ENCODE results near the gene KRTAP10-8.
"Not testable (repeated sequence)": the region's sequence is repeated elsewhere in the genome, so short reads cannot be mapped to it uniquely, and the experiment has no call there.

KRTAP10-8 gene

DNA sequence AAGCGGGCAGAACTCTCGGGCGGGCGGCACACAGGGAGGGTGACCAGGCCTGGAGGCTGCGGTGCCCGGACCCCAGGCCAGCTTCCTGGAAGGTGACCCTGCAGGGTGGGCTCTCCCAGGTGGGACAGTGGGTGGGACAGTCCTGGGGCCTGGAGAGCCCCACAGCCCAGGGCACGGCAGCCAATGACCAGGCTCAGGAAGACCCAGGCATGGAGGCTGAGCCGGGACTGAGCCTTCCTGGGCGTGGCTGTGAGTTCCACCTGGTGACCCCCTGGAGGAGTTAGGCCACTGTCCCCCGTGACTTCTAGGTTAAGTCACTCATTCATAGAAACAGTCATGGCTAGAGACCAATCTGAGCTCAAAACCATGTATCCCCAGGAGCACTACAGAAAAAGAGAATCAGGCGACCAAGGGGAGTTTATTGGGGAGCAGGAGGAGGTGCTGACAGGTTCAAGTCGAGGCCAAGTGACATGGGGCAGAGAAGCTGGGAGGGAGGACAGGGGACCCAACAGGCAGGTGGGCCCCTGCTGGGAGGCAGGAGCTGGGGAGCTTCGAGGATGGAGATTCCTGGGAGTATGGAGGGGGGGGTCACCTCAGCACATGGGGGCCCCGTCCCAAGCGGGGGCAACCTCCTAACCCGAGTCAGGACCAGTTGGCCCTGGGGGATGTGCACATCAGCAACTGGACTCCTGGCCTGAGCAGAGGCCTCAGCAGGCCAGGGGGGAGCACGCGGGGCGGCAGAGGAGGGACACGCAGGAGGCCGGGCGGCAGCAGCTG is 32.6 kb upstream of the KRTAP10-8 start:
- DNase-seq, result no peak

DNA sequence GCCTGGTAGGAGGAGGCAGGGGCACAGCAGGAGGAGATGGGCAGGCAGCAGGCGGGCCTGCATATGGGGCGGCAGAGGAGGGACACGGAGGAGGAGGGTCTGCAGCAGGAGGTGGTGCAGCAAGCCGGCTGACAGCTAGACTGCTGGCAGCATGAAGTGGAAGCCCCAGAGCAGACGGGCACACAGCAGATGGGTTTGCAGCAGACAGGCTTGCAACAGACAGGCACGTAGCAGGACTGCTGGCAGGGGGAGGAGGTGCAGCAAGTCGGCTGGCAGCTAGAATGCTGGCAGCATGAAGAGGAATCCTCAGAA is 32.1 kb upstream of the KRTAP10-8 start:
- DNase-seq, result no peak

DNA sequence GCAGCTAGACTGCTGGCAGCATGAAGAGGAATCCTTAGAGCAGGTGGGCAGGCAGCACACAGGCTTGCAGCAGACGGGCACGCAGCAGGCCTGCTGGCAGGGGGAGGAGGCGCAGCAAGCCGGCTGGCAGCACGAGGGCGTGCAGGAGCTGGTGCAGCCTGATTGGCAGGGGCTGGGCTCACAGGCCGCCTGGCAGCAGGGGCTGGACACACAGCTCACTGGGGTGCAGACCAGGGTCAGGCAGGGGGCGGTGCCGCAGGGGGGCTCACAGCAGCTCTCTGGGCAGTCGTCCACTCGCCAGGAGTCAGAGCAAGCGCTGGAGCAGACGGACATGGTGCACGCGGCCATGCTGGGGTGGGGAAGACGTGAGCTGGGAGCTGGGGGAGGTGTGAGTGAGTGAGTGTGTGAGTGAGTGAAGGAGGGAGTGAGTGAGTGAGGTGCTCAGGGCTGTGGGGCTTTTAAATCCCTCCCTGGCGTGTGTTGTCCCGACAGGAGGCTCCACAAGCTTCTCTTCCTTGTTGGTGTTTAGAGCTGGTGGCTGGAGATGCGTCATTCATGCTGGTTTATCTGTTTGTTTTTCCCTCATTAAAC is 31.6 kb upstream of the KRTAP10-8 start, which contains the start of gene KRTAP10-5:
Gene KRTAP10-5 (minus strand): TSS at position 374 of the 591 bp plus-strand sequence. CDS start 26 bp downstream, at position 348.
- DNase-seq, result not testable (repeated sequence)

DNA sequence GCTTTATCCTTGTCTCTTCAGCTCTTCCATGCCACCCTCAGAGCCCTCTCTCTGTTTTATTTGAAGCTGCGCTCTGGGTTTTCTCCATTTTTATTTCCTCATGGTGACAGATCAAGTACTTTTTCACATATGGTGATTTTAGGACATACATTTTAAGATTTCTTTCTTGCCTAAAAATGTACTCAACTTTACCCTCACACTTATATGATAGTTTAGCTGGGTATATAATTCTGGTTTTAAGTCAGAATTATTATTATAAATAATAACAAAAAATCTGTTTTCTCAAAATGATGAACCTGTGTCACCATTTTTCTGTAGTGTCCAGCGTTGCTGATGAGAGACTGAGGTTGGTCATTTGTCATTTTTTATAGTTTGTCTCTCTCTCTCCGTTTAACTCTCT is 30.7 kb upstream of the KRTAP10-8 start:
- no peak for DNase-seq

DNA sequence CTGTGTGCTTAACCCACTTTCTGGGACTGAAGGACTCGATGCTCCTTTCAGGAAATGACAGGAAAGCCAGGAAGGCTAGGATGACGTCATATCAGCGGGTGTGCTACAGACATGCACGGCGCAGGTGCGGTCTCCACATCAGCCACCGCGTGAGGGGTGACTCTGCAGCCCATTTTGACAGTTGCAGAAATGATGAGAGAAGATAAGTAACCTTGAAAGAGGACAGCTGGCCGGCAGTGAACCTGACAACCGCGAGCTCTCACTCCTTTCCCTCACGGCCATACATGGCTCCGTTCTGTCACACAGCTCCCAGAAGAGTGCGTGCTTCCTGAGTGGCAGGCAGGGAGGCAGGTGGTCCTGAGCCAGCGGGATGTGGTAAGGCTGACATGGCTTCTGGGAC is 29.8 kb upstream of the KRTAP10-8 start:
- no peak for DNase-seq

DNA sequence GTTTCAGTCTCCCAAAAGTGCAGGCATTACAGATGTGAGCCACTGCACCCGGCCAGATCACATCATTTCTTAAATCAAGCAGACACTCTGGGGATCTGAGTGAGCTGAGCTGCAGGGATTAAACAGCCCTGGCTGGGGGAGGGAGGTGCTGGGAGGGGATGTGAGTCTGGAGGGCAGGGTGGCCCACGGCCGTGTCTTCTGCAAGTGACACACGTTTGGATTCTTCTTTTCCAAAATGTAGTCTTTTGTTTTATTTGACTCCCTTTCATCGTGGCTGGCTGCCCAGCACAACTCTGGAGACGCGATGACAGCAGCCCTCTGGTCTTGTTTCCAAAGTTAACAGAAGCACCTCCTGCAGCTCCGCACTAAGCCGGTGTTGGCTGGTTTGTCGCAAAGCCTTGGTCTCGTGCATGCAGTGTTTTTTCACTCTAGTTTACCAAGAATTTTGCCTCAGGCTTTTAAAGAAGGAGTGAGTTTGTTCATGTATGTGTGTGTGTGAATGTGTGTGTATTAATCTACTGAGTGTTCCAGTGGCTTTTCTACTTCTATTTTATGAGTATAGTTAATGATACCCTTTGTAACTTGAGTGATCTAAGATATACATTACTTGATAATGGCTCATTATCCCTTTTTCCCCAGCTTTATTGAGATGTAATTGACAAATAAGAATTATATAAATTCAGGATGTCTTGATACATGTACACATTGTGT is 28.6 kb upstream of the KRTAP10-8 start:
- DNase-seq, result no peak

DNA sequence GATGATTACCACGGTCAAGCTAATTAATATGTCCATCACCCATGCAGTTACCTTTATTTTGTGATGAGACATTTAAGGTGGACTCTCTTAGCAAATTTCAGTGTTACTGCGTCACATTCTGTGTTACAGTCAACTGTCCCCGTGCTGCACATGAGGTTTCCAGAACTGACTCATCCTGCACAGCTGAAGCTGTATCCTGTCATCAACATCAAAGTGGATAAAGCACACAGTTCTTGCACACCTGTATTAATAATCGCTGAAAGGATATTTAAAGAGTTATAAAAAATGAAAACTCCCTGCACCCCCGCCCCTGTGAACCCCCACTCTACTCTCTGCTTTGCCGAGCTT is 28.1 kb upstream of the KRTAP10-8 start:
- no peak for DNase-seq

DNA sequence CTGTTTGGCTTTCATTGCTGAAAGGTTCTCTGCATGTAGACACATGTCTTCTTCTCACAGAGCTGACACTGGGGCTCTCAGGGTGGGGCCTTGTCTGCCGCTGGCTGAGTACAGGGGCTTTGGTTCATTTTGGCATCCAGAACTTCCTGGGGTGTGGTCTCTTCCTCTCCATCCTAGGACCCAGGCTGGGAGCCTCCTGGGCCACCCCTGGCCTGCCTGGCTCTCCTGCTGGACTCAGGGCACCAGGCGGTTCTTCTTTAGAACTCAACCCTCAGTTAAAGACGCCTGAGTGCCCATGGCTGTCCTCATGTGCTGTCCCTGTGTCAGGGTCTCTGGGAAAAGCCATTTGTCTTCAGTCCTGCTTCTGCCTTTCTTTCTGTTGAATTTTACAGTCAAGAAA is 26.0 kb upstream of the KRTAP10-8 start:
- no peak for DNase-seq

DNA sequence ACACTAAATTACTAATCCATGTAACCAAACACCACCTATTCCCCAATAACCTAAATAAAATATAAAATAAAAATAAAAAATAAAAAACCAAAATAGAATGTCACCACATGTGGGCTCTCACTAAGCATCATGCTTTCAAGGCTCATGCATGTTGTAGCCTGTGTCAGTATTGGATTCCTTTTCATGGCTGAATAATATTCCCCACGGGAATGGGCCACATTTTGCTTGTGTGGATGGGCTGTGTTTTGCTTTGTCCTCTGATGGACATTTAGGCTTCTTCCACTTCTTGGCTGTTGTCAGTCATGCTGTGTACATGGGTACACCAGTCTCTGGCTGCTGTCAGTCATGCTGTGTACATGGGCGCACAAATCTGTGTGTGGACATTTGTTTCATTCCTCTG is 22.8 kb upstream of the KRTAP10-8 start:
- DNase-seq, result no peak

DNA sequence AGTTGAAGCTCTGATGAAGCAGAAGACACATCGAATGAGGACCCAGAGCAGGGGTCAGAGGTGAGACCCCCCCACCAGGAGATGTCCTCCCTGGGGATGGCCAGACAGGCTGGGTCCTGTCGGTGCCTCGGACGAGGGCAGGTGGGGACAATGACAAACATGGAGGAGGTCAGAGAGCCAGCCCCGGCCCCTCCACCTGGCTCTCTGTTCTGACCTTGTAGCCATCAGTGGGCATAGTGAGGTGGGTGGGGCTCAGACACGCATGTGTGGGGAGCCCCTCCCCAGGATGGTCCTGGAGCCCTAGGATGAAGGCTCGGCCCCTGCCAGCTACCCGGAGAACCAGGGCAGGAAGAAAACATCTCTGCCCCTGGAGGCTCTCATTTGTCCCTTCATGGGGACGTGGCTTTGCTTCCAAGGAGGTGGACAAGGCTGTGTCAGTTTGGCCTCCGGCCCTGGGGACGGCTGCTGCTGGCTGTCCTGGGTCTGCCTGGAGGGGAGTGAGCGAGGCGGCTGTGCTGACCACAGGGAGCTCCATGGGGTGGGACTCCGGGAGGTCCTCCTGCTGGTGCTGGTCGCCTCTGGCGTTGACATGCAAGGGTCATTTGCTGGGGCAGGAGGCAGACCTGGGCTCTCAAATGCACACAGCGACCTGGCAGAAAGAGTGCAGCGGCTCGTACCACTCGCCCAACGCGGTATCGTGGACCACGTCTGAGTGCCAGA is 22.1 kb upstream of the KRTAP10-8 start:
- DNase-seq, result no peak

DNA sequence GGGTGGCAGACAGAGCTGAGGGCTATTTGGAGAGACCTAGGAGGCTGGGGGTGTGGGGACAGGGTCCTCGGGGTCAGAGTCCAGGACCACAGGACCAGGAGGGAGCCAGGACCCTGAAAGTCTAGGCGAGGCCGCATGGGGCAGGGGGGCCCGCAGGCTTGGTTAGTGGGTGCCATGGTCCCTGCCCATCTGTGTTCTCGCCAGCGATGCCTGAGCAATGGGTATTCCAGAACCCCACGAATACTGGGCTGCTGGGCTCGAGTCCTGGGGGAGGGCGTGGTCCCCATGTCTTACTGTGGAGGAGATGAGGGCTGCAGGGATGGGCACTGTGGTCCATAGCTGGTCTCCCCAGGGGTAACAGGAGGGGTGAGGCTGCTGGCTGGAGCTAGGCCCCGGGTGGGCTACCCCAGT is 21.6 kb upstream of the KRTAP10-8 start:
- DNase-seq, result no peak

DNA sequence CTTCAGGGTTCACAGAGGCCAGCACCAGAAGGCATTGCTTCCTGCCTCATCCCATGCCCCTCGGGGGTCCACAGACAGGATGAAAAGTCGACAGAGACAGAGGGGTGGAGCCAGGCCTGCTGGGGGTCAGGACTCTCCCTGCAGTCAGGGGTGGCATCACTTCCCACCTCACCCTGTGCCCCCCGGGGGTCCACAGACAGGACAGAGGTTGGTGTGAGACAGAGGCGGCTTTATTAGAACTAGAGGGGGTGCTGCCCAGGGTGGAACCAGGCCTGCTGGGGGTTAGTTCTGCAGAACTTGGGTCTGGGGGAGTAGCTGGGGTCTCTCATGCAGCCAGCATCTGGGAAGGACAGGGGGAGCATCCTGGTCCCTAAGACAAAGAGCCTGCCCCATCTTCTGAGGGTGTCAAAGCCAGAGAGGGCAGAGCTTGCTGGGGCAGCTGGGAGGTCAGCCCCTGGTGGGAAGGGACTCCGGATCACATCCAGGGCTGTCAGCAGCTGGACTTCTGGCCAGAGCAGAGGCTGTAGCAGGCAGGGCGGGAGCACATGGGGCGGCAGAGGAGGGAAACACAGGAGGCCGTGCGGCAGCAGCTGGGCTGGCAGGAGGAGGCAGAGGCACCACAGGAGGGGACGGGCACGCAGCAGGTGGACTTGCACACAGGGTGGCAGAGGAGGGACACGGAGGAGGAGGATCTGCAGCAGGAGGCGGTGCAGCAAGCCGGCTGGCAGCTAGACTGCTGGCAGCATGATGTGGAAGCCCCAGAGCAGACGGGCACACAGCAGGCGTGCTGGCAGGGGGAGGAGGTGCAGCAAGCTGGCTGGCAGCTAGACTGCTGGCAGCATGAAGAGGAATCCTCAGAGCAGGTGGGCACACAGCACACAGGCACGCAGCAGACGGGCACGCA is 20.7 kb upstream of the KRTAP10-8 start:
- not testable (repeated sequence) for DNase-seq

DNA sequence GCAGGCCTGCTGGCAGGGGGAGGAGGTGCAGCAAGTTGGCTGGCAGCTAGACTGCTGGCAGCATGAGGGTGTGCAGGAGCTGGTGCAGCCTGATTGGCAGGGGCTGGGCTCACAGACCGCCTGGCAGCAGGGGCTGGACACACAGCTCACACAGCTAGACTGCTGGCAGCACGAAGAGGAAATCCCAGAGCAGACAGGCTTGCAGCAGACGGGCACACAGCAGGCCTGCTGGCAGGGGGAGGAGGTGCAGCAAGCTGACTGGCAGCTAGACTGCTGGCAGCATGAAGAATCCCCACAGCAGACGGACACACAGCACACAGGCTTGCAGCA is 20.1 kb upstream of the KRTAP10-8 start:
- not testable (repeated sequence) for DNase-seq

DNA sequence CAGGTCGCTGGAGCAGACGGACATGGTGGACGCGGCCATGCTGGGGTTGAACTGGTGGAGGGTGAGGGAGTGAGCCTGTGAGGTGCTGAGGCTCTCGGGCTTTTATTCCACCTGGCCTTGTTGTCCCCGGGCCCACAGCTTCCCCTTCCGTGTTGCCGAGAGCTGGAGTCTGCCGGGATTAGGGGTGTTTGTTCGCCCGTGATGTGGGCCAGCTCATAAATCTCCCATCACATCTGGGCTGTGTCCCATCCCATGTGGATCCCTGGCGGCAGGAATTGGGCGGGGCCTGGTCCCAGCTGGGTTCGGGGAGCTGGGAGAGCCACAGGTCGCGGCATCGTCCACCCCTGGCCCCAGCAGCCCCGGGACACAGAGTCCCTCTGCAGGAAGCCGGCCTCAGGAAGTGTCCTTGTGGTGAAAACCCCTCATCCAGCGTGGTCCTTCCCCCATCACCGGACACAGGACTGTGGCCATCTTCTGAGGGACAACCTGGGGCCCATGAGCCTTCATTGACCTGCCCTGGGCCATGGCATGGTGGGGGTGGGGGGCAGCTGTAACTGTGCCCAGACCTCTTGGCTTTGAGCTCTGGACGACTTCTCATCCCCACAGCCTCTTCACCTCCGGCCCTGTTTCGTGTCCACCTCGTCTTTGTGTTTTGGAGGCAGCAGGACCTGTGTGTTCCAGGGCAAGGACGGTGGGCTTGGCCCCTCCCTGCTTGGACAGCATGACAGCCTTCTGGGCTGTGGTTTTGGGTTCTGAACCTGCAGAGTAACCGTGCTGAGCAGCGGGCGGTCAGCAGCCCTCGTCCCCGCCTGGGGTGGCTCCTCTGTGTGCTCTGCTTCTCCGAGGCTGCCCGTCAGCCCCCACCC is 19.2 kb upstream of the KRTAP10-8 start, which contains the start of gene KRTAP10-6:
Gene KRTAP10-6 (minus strand): TSS at position 60 of the 866 bp plus-strand sequence. CDS start 21 bp downstream, at position 39.
- no peak for DNase-seq

DNA sequence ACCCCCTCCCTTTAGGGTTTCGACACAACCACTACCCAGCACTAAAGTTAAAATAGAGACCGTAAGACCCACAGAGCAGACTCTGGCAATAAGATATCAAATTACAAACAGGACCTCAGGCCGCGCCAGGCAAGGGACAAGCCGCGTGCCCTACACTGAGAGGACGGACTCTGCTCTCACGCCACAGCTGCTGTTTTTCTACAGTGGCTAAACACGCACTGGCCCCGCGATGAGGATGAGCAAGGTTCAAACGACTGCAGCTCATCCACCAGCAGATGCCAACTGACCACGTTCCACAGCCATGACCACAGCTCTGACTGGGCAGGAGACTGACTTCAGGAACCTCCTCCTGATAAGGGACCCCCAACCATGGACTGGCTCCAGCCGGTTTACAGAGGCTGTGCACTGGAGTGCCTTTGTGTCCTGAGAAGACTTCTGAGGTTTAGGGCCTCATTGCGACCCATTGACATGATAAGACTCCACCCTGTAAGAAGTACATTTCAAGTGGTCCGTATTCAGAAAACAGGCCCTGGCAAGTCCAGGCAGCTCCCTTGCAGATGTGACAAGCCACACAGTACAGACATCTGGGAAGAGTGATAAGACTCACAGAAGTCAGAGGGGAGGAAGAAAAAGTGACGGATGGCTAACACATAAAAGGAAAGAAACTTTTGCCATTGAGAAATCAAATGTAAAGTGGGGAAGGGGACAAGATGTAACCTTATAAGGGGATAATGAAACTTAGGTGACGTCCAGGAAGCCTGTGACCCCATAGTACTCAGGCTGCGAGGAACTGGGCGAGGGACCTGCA is 18.1 kb upstream of the KRTAP10-8 start:
- DNase-seq, result no peak

DNA sequence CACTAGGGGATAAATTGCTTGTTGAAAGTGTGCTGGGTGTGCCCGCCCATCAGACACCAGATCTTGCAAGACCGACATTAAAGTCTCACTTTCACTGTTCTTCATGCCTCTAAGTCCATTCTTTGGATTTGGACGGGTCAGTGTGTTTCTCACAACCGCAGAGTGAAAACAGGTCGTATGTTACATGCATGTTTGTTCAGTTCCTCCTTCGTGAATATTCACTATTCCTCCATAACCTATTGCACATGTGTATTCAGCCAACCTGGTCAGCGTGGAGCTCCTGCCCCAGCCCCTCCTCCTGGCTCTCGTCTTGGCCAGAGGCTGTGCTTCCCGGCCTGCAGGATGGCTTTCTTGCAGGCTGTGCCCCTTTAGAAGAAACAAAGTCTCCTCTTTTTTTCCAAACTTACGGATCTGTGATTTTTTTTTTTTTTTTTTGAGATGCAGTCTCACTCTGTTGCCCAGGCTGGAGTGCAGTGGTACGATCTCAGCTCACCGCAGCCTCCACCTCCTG is 17.4 kb upstream of the KRTAP10-8 start:
- no peak for DNase-seq

DNA sequence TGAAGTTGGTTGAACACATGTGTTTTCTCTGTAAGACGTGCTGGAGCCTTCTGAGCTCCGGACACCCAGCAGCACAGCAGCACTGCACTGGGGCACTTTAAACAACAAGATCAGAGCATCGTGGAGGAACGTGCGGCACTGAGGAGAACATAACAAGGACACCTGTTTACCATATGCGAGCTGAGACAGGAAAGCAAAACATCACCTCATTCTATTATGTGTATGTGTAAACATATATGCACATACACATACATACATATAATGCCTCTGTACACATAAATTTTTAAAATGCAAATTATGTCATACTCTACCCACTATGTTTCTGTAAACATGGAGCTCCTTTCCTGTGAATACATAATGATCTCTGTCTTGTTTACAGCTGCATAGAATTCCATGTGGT is 16.4 kb upstream of the KRTAP10-8 start:
- no peak for DNase-seq

DNA sequence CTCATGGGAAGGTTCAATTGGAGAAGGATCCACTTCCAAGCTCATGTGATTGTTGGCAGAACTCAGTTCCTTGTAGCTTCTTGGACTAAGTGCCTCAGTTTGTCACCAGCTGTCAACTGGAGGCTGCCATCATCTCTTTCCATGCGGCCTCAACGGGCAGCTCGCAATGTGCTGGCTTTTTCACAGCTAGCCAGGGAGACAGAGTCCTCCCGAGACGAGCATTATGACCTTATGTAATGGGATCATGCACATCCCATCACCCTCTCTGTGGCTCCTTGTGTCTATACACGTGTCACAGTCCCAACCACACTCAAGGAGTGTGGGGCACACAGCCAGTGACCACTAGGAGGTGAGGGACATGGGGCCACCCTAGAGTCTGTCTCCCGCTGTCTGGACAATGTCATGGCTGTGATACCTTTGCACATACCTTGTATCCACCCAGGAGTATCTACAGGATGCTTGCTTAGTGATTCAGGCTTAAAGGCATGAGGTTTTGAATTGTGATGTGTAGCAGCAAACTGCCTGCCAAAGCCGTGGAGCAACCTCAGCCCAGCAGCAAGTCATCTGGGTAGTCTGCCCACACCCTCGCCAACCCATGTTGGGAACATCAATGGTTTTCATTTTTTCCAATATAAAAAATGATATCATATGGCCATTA is 15.7 kb upstream of the KRTAP10-8 start:
- no peak for DNase-seq

DNA sequence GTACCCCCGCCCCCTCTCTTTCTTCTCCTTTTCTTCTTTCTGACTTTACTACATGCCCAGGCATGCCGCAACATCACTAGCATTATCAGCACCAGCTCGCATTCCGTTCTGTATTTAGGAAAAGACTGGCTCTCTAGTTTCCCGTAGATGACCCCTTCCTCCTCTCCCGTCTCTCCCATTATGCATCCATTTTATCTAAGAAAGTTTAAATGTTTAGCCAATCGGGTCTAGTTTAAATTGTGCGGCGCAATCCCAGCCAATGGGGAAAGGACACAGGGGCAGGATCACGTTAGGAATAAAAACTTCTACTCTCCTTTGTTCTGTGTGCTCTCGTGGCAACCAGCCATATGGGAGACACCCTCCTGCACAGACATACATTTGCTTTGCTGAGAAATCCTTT is 13.8 kb upstream of the KRTAP10-8 start:
- no peak for DNase-seq
